ENCODE data around the gene OSBPL10. TPM values are rescaled to one million over a fixed set of nuclear protein-coding genes. Genes with fewer than 3 reads are reported as not detected.

OSBPL10 gene
- total RNA-seq, 2 donors from 2014 or later = 4.2 to 8.2 TPM

GRCh38 chr3:31738412-31738811 is 242.7 kb downstream of the OSBPL10 start:
- no peak overlapping the region for H3K4me3 ChIP-seq
- no peak for TF ChIP-seq CTCF (IDR thresholded peaks at IDR 0.05)
- DNase-seq (ENCODE audit: low spot score) = no peak
- no peak overlapping the region for H3K27ac ChIP-seq
- peaks cover 0 to under 1% of the 10 kb centered on the region in 2 donors for H3K4me1 ChIP-seq
- H3K27me3 ChIP-seq = no peaks in the 10 kb centered on the region
- no peaks in the 10 kb centered on the region for H3K36me3 ChIP-seq
- no peaks in the 10 kb centered on the region for H3K9me3 ChIP-seq

GRCh38 chr3:31735667-31736066 is 245.4 kb downstream of the OSBPL10 start:
- Histone ChIP-seq H3K4me1 (peaks cover 0 to 9% of the 10 kb centered on the region in 2 donors), H3K27ac (no peak overlapping the region), H3K27me3 (no peaks in the 10 kb centered on the region), H3K9me3 (no peaks in the 10 kb centered on the region), H3K36me3 (no peaks in the 10 kb centered on the region), H3K4me3 (no peak overlapping the region)
- DNase-seq (ENCODE audit: low spot score) = no peak
- no peak for TF ChIP-seq CTCF (IDR thresholded peaks at IDR 0.05)

- H3K4me3 ChIP-seq = no peak overlapping the region
- H3K27ac ChIP-seq = no peak overlapping the region
- no peaks in the 10 kb centered on the region for H3K27me3 ChIP-seq
- no peaks in the 10 kb centered on the region for H3K9me3 ChIP-seq
- TF ChIP-seq CTCF (IDR thresholded peaks at IDR 0.05) = no peak
- no peaks in the 10 kb centered on the region for H3K36me3 ChIP-seq
- no peak for DNase-seq (ENCODE audit: low spot score)
- H3K4me1 ChIP-seq = peaks cover 0 to 9% of the 10 kb centered on the region in 2 donors
These were observed 247.8 kb downstream of the OSBPL10 start for GRCh38 chr3:31733234-31733667.

- no peaks in the 10 kb centered on the region for H3K9me3 ChIP-seq
- peaks cover 0 to 9% of the 10 kb centered on the region in 2 donors for H3K4me1 ChIP-seq
- no peak for DNase-seq (ENCODE audit: low spot score)
- H3K27me3 ChIP-seq = no peaks in the 10 kb centered on the region
- H3K4me3 ChIP-seq = no peak overlapping the region
- H3K27ac ChIP-seq = no peak overlapping the region
- H3K36me3 ChIP-seq = no peaks in the 10 kb centered on the region
- TF ChIP-seq CTCF (IDR thresholded peaks at IDR 0.05) = no peak
These were observed 248.5 kb downstream of the OSBPL10 start for GRCh38 chr3:31732548-31732947.

GRCh38 chr3:31729573-31729972 is 251.5 kb downstream of the OSBPL10 start:
- TF ChIP-seq CTCF (IDR thresholded peaks at IDR 0.05) = no peak
- DNase-seq (ENCODE audit: low spot score) = no peak
- H3K4me1 ChIP-seq = peaks cover 0 to 9% of the 10 kb centered on the region in 2 donors
- no peak overlapping the region for H3K27ac ChIP-seq
- no peaks in the 10 kb centered on the region for H3K36me3 ChIP-seq
- no peak overlapping the region for H3K4me3 ChIP-seq
- no peaks in the 10 kb centered on the region for H3K27me3 ChIP-seq
- H3K9me3 ChIP-seq = no peaks in the 10 kb centered on the region

- no peaks in the 10 kb centered on the region for H3K36me3 ChIP-seq
- TF ChIP-seq CTCF (IDR thresholded peaks at IDR 0.05) = no peak
- H3K27me3 ChIP-seq = no peaks in the 10 kb centered on the region
- peaks cover 0 to 9% of the 10 kb centered on the region in 2 donors for H3K4me1 ChIP-seq
- H3K27ac ChIP-seq = no peak overlapping the region
- no peaks in the 10 kb centered on the region for H3K9me3 ChIP-seq
- DNase-seq (ENCODE audit: low spot score) = no peak
- H3K4me3 ChIP-seq = no peak overlapping the region
These were observed 252.0 kb downstream of the OSBPL10 start for GRCh38 chr3:31729082-31729481.

All from right atrium auricular region (tissue), 2 donors.